Uterus (tissue), 2 donors: Measurements from ENCODE around the gene PSMG3.

ENCODE experiments used
- POLR2A ChIP-seq, 2 donors: fragments of 450-650 bp; IDR thresholded peaks; one replicate each; pipeline ENCODE4 v1.6.1; 2016; ENCODE audit warnings: antibody characterized with exemption in 2 of 2, mild to moderate bottlenecking in 1 of 2, moderate library complexity in 1 of 2
- TF ChIP-seq, protein P1 (sequence below), 4 experiments: fragments of 200-600 bp in 2 of 4; fragments of 450-650 bp in 2 of 4; sonication (generic) in 2 of 4; IDR thresholded peaks; one replicate each; pipeline ENCODE4 v1.5.1; 2016 to 2019; ENCODE audit warnings: antibody characterized with exemption in 4 of 4, mild to moderate bottlenecking in 2 of 4, moderate library complexity in 1 of 4

DNA sequence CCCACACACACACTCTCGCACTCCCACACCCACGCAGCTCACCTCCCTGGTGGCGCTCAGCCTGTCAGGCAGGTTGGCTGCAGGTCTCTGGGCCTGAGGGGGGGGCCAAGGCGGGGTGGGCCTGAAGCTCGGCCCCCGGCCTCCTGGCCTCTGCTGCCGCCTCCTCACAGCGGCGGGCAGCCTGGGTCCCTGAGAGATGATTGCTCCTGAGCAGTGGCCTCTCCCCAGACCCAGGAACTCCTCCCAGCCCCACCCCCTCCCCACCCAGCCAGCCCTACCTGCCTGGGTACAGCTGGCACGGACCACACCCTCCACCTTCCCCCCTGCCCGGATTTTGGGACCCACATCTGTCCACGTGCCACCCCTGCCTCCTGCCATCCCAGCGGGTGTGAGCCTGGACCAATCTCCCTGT, 9.2 kb downstream of the PSMG3 start:
- TF ChIP-seq, protein P1, sequence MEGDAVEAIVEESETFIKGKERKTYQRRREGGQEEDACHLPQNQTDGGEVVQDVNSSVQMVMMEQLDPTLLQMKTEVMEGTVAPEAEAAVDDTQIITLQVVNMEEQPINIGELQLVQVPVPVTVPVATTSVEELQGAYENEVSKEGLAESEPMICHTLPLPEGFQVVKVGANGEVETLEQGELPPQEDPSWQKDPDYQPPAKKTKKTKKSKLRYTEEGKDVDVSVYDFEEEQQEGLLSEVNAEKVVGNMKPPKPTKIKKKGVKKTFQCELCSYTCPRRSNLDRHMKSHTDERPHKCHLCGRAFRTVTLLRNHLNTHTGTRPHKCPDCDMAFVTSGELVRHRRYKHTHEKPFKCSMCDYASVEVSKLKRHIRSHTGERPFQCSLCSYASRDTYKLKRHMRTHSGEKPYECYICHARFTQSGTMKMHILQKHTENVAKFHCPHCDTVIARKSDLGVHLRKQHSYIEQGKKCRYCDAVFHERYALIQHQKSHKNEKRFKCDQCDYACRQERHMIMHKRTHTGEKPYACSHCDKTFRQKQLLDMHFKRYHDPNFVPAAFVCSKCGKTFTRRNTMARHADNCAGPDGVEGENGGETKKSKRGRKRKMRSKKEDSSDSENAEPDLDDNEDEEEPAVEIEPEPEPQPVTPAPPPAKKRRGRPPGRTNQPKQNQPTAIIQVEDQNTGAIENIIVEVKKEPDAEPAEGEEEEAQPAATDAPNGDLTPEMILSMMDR (IDR thresholded peaks at IDR 0.05): no peak
- no peak for TF ChIP-seq POLR2A (IDR thresholded peaks at IDR 0.05)
